Measurements from ENCODE around the gene CCDC188. TPM values are rescaled to one million over a fixed set of nuclear protein-coding genes. Genes with fewer than 3 reads are reported as not detected.

CCDC188 gene
- total RNA-seq, 2 experiments from 2014 or later, result not detected

DNA sequence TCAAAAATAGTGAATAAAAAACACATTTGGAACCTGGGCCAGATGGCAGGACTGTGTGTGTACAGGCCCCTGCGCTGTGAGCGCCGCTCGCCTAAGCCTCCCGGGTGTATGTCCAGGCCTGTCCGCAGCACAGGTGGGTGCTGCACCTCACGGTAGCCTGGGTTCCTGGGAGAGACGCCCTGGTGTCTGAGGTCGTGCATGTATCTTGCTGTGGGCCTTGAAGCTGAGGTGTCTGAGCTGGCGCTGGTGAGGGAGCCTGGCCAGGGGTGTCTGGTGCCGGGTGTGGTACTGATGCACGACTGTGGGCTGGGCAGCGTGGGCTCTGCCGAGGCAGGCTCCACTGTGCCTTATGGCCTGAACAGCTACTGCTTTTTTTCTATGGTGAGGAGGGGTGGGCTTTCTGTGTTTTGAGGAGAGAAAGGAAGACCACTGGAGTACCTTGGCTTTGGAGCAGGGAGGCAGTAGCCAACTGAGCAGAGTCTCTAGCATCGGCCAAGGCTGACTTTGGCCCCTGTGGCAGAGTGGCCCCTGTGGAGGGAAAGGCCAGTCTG lies 23.5 kb downstream of the CCDC188 start:
- POLR2A ChIA-PET, result interaction anchor here (0.5 kb wide), 1 partner anchor 14 kb away, joined by 3 read pairs; no protein-coding TSS in a partner anchor

GRCh38 chr22:20126284-20127029 lies 24.4 kb downstream of the CCDC188 start:
- POLR2A ChIA-PET, result no interaction called here
- CTCF ChIA-PET, result interaction anchor here (1.4 kb wide), 1 partner anchor 15 kb away, joined by 3 read pairs; no protein-coding TSS in a partner anchor

More for the DNA sequence above, 23.5 kb downstream of the CCDC188 start:
- CTCF ChIA-PET, result interaction anchor here (1.1 to 4.1 kb wide), 2 partner anchors 30 to 157 kb away, joined by 3 to 21 read pairs; no protein-coding TSS in a partner anchor

DNA sequence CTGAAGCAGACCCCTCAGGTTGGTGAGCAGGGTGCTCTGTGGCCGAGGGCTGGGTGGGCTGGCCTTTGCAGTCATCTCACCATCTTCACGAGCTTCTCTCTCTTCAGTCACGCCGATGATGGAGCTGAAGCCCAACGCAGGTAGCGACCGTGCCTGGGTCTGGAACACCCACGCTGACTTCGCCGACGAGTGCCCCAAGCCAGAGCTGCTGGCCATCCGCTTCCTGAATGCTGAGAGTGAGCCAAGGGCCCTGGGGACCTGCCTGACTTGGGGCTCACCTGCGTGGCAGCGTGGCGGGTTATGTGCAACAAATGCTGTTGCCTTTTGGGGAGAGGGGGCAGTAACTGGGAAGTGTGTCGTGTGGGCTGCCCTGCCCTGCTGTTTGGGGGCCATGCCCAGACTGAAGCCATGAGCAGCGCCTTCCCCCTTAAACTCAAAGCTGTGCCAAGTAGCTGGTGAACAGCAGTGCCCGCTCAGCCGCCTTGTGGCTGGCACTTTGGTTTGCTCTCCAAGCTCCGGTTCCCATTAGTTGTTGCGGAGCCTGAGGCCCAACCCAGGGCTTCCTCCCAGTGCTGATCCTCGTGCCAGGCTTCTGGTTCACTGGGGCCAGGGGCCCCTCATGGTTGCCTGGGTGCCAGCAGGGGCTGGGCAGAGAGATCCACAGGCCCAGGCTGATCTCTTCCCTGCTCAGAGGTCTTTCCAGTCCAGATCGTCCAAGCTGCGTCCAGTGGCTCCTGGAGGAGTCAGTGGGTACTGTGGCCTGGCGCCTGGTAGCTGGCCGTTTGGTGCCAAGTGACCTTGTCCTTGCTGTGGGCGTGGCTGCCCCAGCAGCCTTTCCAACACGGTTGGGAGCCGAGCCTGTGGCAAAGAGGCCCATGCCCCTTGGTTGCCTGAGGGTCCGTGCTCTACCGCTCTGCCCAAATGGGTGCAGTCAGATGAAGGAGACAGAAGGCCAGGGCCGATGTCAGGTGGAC lies 25.4 kb downstream of the CCDC188 start:
- POLR2A ChIA-PET, result no interaction called here
- CTCF ChIA-PET, result interaction anchor here (1.4 kb wide), 1 partner anchor 14 kb away, joined by 3 read pairs; no protein-coding TSS in a partner anchor

DNA sequence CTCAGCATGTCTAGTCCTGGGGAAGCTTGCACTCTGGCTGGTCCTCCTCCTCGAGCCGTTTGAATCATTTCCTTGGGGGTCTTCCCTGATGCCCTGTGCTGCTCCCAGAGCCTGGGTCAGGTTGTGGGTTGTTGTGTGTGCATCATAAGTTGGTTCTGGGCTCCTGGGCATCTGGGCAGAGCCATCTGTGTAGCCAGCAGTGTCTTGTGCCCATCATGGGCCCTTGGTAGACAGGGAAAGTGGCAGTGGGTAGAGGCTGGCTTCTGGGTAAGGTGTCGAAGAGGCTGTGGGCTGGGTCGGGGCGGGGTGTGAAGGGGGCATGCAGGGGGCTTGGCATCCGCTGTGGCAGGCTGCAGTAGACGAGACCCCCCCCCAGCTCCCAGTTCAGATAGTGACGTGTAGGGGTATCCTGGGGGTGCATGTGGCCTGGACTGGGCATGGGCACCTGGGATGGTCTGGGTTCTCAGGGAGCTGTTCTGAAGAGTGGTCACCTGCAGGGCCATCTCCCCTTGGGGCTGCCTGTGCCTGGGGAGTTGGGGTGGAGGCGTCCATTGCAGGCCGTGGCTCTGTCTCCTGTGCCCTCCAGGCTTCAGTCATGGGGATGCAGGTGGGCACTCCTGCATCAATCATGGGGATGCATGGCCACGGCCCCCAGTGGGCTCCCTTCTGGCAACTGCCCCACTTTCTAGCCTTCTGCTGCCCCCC lies 26.6 kb downstream of the CCDC188 start:
- POLR2A ChIA-PET, result no interaction called here
- CTCF ChIA-PET, result no interaction called here

- ChIA-PET POLR2A (no interaction called here), CTCF (no interaction called here)
Measured at GRCh38 chr22:20123366-20124082, 27.3 kb downstream of the CCDC188 start.

GRCh38 chr22:20121856-20122415 lies 28.9 kb downstream of the CCDC188 start:
- ChIA-PET CTCF (no interaction called here), POLR2A (no interaction called here)

- POLR2A ChIA-PET, result interaction anchor here (0.9 to 2.8 kb wide), 4 partner anchors 11 to 181 kb away, joined by 3 to 17 read pairs (median 10); partner anchors contain the start of gene ZDHHC8
Measured at GRCh38 chr22:20118300-20119020, 32.4 kb downstream of the CCDC188 start.

DNA sequence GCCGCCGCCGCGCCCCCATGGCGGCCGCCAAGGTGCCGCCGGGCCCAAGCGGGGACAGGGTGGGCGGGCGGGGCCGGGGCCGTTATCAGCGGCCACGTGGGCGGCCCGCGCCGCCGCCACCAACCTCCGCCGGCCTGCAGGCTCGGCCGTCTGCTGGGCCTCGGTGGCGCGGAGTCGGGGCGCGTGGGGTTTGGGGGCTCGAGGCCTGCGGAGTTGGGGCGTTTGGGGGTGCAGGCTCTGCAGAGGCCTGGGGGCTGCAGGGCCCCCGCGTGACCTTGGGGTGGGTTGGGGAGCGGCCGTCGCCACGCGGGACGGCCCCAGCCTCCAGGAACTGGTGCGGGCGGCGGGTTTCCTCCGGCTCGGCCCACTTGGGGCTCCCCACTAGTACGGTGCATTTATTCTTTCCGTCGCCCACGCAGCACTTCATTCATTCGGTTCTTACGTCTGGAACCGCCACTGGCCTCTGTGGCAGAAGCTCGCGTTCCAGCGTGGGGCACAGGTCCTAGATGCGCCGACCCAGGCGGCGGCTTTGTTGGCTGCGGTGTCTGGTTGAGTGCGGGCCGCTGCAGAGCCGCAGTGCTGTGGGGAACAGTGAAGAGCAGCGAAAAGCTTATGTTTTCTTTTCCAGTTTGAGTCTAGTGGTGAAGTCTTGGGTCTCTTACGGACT lies 33.1 kb downstream of the CCDC188 start:
- CTCF ChIA-PET, result interaction anchor here (0.5 to 3.2 kb wide), 6 partner anchors 9 to 147 kb away, joined by 3 to 14 read pairs (median 6); partner anchors contain the start of gene ZDHHC8
- POLR2A ChIA-PET, result interaction anchor here (0.6 to 2.8 kb wide), 6 partner anchors 9 to 182 kb away, joined by 3 to 17 read pairs (median 4); partner anchors contain the start of gene ZDHHC8

More at GRCh38 chr22:20118300-20119020, 32.4 kb downstream of the CCDC188 start:
- CTCF ChIA-PET, result interaction anchor here (0.5 to 3.2 kb wide), 5 partner anchors 12 to 148 kb away, joined by 3 to 14 read pairs (median 8); partner anchors contain the start of gene ZDHHC8

GRCh38 chr22:20116951-20117632 lies 33.8 kb downstream of the CCDC188 start, which contains the start of gene TRMT2A:
Gene TRMT2A (minus strand): TSS chr22:20117226. CDS start chr22:20116906, 320 bp downstream.
- CTCF ChIA-PET, result interaction anchor here (1.0 to 3.2 kb wide), 4 partner anchors 9 to 146 kb away, joined by 3 to 14 read pairs (median 10); partner anchors contain the start of gene ZDHHC8
- POLR2A ChIA-PET, result interaction anchor here (0.6 to 2.8 kb wide), 8 partner anchors 9 to 182 kb away, joined by 3 to 17 read pairs (median 3); no protein-coding TSS in a partner anchor

- POLR2A ChIA-PET, result interaction anchor here (0.9 to 2.8 kb wide), 4 partner anchors 9 to 35 kb away, joined by 3 to 17 read pairs (median 10); no protein-coding TSS in a partner anchor
- CTCF ChIA-PET, result interaction anchor here (1.0 to 3.2 kb wide), 4 partner anchors 8 to 15 kb away, joined by 3 to 14 read pairs (median 10); partner anchors contain the start of gene ZDHHC8
Measured at GRCh38 chr22:20116376-20116950, 34.4 kb downstream of the CCDC188 start.

DNA sequence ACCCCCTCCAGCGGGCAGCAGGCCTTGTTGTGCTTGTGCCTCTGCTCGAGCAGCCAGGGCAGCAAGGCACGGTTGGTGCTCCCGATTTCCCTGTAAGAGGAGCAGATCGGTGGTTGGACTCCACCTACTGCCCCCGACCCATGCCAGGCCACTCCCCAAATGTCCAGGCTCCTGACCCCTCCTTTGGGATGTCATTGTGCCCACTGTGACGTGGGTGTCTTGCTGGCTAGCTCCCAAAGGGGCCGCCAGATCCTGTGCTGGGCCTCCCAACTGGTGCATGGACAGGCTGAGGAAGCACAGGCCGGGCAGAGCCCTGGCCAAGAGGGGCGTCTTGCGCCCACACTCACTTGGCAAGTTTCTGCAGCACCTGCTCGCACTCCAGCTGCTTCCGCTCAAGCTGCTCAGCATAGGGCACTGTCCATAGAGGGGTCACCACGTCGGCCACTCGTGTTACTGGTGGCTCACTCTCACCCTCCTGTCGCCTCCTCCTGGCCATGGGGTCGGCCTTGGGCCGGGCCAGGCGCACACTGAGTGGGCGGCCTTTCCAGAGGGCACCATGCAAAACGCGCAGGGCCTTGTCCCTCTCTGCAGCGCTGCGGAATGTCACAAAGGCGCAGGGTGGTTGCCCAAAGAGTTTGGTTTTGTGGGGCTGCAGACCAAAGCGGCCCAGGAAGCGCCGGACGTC lies 35.0 kb downstream of the CCDC188 start, which contains the start of gene RANBP1:
RANBP1 (plus strand) TSS at position 414 of the 685 bp plus-strand sequence; CDS start at position 495, 81 bp downstream.
- ChIA-PET CTCF (interaction anchor here (2.2 to 3.2 kb wide), 2 partner anchors 10 to 14 kb away, joined by 7 to 13 read pairs; no protein-coding TSS in a partner anchor), POLR2A (interaction anchor here (0.9 to 2.8 kb wide), 3 partner anchors 8 to 34 kb away, joined by 3 to 16 read pairs (median 3); no protein-coding TSS in a partner anchor)

DNA sequence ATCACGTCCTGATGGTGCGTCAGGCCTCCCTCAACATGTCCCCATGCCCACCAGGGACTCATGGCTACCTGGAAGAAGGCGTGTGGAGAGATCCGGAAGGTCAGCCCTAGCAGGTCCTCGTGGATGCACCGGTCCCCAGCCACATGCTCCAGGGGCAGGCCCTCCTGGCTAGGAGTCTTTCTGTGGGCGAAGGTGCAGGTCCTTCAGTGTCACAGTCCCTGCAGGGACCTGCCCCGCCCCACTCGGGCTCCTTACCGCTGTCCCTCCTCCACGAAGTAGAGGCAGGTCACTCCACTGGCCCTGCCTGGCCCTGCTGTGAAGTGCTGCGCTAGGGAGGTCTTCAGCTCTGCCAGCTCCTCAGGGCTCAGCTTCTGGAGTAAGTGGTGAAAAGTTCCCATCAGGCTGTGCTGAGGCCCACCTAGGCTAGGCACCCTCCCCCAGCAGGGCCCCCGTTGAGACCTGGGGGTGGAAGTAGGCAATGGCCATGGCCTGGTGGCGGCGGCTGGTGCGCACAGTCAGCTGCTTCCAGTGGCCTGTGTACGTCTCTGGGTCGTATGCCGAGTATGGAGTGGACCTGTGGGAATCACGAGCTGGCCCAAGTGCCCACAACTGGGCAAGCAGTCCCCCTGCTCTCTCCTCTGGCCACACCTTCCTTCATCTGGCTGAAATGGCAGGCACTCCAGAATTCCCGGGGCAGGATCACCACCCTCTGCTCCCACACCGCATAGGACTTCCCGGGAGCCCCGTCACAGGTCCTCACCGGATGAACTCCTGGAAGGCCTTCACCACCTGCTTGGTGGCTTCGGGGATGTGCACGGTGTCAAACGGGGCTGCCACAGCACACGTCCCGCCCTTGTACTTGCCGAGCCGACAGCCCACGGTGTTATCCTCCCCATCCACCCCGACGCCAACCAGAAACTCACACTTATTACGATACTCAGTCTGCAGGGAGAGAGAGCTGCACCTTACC lies 36.1 kb downstream of the CCDC188 start:
- POLR2A ChIA-PET, result no interaction called here
- CTCF ChIA-PET, result interaction anchor here (1.1 to 3.2 kb wide), 3 partner anchors 9 to 47 kb away, joined by 4 to 13 read pairs (median 7); no protein-coding TSS in a partner anchor
